ENCODE results near the gene SIT1. TPM values are rescaled to one million over a fixed set of nuclear protein-coding genes. Genes with fewer than 3 reads are reported as not detected.

SIT1 gene
- total RNA-seq, 1 donor from 2014 or later: not detected

GRCh38 chr9:35681341-35682002, 30.7 kb upstream of the SIT1 start:
- no peak for TF ChIP-seq EZH2 (IDR thresholded peaks at IDR 0.05; ENCODE audit: insufficient read depth, low read length)
- TF ChIP-seq CTCF (IDR thresholded peaks at IDR 0.05; ENCODE audit: insufficient read depth, low read depth, low read length): no peak
- peak overlapping the region; percentile 74 for H3K4me3 Mint-ChIP-seq (ENCODE audit: unreplicated experiment)
- FAIRE-seq (no peak), DNase-seq (ENCODE audit: low read depth) (peak; percentile 36)
- H3K27me3 Mint-ChIP-seq (ENCODE audit: low read depth, unreplicated experiment): peaks cover 3% of the 10 kb centered on the region
- Histone ChIP-seq H3K79me2 (ENCODE audit: insufficient read depth, low read length) (peaks cover 28% of the 10 kb centered on the region), H2AFZ (ENCODE audit: low read depth, low read length) (no peak overlapping the region), H4K20me1 (ENCODE audit: insufficient read depth, low read length) (peaks cover 70% of the 10 kb centered on the region), H3K27me3 (ENCODE audit: insufficient read depth, low read length) (no peaks in the 10 kb centered on the region), H3K4me1 (ENCODE audit: insufficient read depth, low read length) (peaks cover 45% of the 10 kb centered on the region), H3K9me3 (ENCODE audit: insufficient read depth, low read depth, low read length) (no peaks in the 10 kb centered on the region), H3K36me3 (ENCODE audit: insufficient read depth, low read length) (peaks cover 39% of the 10 kb centered on the region), H3K9ac (ENCODE audit: low read length) (peak overlapping the region; percentile 7), H3K4me3 (ENCODE audit: insufficient read depth, low read depth, low read length) (no peak overlapping the region), H3K27ac (ENCODE audit: low read depth, low read length) (no peak overlapping the region), H3K4me2 (ENCODE audit: low read length) (peak overlapping the region; percentile 100)
- peaks cover 28% of the 10 kb centered on the region for H3K36me3 Mint-ChIP-seq (ENCODE audit: low read depth, unreplicated experiment)
- peaks cover 51% of the 10 kb centered on the region for H3K4me1 Mint-ChIP-seq (ENCODE audit: low read depth, unreplicated experiment)
- H3K9me3 Mint-ChIP-seq (ENCODE audit: unreplicated experiment): no peaks in the 10 kb centered on the region
- H3K27ac Mint-ChIP-seq (ENCODE audit: unreplicated experiment): peak overlapping the region; percentile 63

- DNase-seq (ENCODE audit: low read depth): peak; percentile 71
These were observed 29.8 kb upstream of the SIT1 start for GRCh38 chr9:35680331-35681105.

More at GRCh38 chr9:35680331-35681105, 29.8 kb upstream of the SIT1 start:
- Mint-ChIP-seq H3K9me3 (ENCODE audit: unreplicated experiment) (no peaks in the 10 kb centered on the region), H3K4me1 (ENCODE audit: low read depth, unreplicated experiment) (peaks cover 45% of the 10 kb centered on the region), H3K27me3 (ENCODE audit: low read depth, unreplicated experiment) (peaks cover 6% of the 10 kb centered on the region), H3K36me3 (ENCODE audit: low read depth, unreplicated experiment) (peaks cover 24% of the 10 kb centered on the region), H3K27ac (ENCODE audit: unreplicated experiment) (peak overlapping the region; percentile 34), H3K4me3 (ENCODE audit: unreplicated experiment) (no peak overlapping the region)
- no peak overlapping the region for H3K9ac ChIP-seq (ENCODE audit: low read length)
- no peak for TF ChIP-seq CTCF (IDR thresholded peaks at IDR 0.05; ENCODE audit: insufficient read depth, low read depth, low read length)
- H3K4me1 ChIP-seq (ENCODE audit: insufficient read depth, low read length): peaks cover 45% of the 10 kb centered on the region
- no peak for FAIRE-seq
- H3K27me3 ChIP-seq (ENCODE audit: insufficient read depth, low read length): no peaks in the 10 kb centered on the region
- peaks cover 32% of the 10 kb centered on the region for H3K36me3 ChIP-seq (ENCODE audit: insufficient read depth, low read length)
- H4K20me1 ChIP-seq (ENCODE audit: insufficient read depth, low read length): peaks cover 60% of the 10 kb centered on the region
- H3K4me3 ChIP-seq (ENCODE audit: insufficient read depth, low read depth, low read length): no peak overlapping the region
- peaks cover 19% of the 10 kb centered on the region for H3K79me2 ChIP-seq (ENCODE audit: insufficient read depth, low read length)
- no peaks in the 10 kb centered on the region for H3K9me3 ChIP-seq (ENCODE audit: insufficient read depth, low read depth, low read length)
- no peak overlapping the region for H2AFZ ChIP-seq (ENCODE audit: low read depth, low read length)
- H3K4me2 ChIP-seq (ENCODE audit: low read length): no peak overlapping the region
- H3K27ac ChIP-seq (ENCODE audit: low read depth, low read length): no peak overlapping the region

Data from astrocyte (in vitro differentiated cells and primary cell).